ENCODE data around the gene TTBK1.

DNA sequence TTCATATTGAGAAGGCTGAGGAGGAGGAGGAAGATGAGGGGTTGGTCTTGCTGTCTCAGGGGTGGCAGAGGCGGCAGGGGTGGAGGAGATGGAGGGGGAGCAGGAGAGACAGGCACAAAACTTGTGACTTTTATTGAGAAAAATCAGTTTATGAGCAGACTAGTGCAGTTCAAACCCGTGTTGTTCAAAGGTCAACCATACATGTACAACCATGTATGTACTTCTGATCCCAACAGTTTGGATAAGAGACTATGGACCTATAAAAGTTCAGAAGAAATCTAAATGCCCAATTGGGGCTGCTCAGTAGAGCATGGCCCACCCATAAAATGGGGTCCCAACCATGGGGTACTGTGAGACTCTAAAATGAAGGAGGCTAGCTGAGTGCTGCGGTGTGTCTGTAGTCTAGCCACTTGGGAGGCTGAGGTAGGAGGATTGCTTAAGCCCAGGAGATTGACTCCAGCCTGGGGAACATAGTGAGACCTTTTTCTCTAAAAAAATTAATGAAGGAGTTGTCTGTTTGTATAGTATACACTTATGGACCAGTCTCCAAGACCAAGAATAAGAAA lies 47.1 kb downstream of the TTBK1 start:
- TF ChIP-seq, protein P1, sequence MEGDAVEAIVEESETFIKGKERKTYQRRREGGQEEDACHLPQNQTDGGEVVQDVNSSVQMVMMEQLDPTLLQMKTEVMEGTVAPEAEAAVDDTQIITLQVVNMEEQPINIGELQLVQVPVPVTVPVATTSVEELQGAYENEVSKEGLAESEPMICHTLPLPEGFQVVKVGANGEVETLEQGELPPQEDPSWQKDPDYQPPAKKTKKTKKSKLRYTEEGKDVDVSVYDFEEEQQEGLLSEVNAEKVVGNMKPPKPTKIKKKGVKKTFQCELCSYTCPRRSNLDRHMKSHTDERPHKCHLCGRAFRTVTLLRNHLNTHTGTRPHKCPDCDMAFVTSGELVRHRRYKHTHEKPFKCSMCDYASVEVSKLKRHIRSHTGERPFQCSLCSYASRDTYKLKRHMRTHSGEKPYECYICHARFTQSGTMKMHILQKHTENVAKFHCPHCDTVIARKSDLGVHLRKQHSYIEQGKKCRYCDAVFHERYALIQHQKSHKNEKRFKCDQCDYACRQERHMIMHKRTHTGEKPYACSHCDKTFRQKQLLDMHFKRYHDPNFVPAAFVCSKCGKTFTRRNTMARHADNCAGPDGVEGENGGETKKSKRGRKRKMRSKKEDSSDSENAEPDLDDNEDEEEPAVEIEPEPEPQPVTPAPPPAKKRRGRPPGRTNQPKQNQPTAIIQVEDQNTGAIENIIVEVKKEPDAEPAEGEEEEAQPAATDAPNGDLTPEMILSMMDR (IDR thresholded peaks at IDR 0.05) = no peak
- no peak for TF ChIP-seq POLR2A (IDR thresholded peaks at IDR 0.05)
